Tibial nerve (tissue), 3 donors: ENCODE data around the gene CORO1A.
"Not testable (repeated sequence)": the region's sequence is repeated elsewhere in the genome, so short reads cannot be mapped to it uniquely, and the experiment has no call there.

Source experiments
- POLR2A ChIP-seq, 2 donors: fragments of 450-650 bp; IDR thresholded peaks; one replicate each; pipeline ENCODE4 v1.6.1; 2017; ENCODE audit warnings: antibody characterized with exemption in 2 of 2, mild to moderate bottlenecking in 2 of 2, moderate library complexity in 2 of 2
- TF ChIP-seq, protein P1 (sequence below), 5 experiments: fragments of 200-600 bp in 3 of 5; fragments of 450-650 bp in 2 of 5; sonication (generic) in 3 of 5; IDR thresholded peaks; one replicate each; pipeline ENCODE4 v1.5.1; 2016 to 2019; ENCODE audit warnings: antibody characterized with exemption in 5 of 5, mild to moderate bottlenecking in 3 of 5, moderate library complexity in 2 of 5

DNA sequence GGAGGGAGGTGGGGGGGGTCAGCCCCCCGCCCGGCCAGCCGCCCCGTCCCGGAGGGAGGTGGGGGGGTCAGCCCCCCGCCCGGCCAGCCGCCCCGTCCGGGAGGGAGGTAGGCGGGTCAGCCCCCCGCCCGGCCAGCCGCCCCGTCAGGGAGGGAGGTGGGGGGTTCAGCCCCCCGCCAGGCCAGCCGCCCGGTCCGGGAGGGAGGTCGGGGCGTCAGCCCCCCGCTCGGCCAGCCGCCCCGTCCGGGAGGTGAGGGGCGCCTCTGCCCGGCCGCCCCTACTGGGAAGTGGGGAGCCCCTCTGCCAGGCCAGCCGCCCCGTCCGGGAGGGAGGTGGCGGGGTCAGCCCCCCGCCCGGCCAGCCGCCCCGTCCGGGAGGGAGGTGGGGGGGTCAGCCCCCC lies 14.0 kb upstream of the CORO1A start:
- TF ChIP-seq, protein P1, sequence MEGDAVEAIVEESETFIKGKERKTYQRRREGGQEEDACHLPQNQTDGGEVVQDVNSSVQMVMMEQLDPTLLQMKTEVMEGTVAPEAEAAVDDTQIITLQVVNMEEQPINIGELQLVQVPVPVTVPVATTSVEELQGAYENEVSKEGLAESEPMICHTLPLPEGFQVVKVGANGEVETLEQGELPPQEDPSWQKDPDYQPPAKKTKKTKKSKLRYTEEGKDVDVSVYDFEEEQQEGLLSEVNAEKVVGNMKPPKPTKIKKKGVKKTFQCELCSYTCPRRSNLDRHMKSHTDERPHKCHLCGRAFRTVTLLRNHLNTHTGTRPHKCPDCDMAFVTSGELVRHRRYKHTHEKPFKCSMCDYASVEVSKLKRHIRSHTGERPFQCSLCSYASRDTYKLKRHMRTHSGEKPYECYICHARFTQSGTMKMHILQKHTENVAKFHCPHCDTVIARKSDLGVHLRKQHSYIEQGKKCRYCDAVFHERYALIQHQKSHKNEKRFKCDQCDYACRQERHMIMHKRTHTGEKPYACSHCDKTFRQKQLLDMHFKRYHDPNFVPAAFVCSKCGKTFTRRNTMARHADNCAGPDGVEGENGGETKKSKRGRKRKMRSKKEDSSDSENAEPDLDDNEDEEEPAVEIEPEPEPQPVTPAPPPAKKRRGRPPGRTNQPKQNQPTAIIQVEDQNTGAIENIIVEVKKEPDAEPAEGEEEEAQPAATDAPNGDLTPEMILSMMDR (IDR thresholded peaks at IDR 0.05) = not testable (repeated sequence)
- TF ChIP-seq POLR2A (IDR thresholded peaks at IDR 0.05) = not testable (repeated sequence)
